ENCODE data around the gene USF3. TPM values are rescaled to one million over a fixed set of nuclear protein-coding genes. Genes with fewer than 3 reads are reported as not detected.

Gene USF3
- total RNA-seq, 2 donors from 2014 or later, result 18.0 to 19.4 TPM

GRCh38 chr3:113719294-113719693 is 22.9 kb upstream of the USF3 start:
- Mint-ChIP-seq H3K4me1 (ENCODE audit: low read depth in 2 of 2) (peaks cover 0 to 20% of the 10 kb centered on the region in 2 donors), H3K36me3 (peaks cover 19% of the 10 kb centered on the region), H3K27me3 (no peaks in the 10 kb centered on the region), H3K4me3 (no peak overlapping the region), H3K27ac (peak overlapping the region; percentile 56 to 77), H3K9me3 (no peaks in the 10 kb centered on the region)
- no peak for ATAC-seq
- DNase-seq (ENCODE audit: low spot score), result no peak

DNA sequence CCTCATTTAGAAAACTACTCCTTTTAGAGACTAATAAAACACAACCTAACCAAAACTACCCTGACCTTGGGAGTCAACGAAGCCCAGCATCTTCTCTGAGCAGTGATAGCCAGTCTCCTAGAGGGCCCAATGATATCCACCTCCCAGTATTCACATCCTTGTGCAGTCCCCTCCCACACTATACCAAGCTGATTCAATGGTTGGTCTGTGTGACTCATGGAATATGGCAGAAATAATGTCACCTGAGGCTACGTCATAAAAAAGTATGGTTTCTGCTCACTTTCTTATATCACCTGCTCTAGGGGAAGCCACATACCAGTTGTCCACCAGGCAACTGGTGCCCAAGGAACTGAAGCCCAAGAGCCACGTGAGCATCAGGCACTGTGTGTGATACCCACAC is 21.4 kb upstream of the USF3 start:
- no peak for ATAC-seq
- H3K27me3 Mint-ChIP-seq, result no peaks in the 10 kb centered on the region

DNA sequence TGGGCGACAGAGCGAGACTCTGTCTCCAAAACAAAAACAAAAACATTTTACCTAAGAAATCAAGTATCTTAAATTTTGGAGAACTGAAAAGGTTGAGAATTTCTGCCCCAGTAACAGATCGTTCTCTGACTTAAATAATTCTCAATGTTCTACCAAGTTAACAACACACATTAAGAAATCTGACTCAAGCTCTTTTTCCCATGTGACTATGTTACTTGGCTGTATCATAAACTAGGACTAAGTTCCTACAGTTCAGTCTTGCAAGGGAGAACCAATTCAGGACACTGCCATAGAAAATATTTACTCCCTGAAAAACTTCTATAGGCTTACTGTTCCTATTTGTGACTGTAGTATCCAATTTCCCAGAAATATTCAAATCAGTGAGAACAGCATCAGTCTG is 20.9 kb upstream of the USF3 start:
- no peak for ATAC-seq
- Mint-ChIP-seq H3K27me3 (no peaks in the 10 kb centered on the region), H3K36me3 (peaks cover 14% of the 10 kb centered on the region), H3K4me1 (ENCODE audit: low read depth in 2 of 2) (peaks cover 3 to 15% of the 10 kb centered on the region in 2 donors), H3K4me3 (no peak overlapping the region), H3K27ac (no peak overlapping the region), H3K9me3 (no peaks in the 10 kb centered on the region)
- DNase-seq (ENCODE audit: low spot score), result no peak

More for the DNA sequence above, 21.4 kb upstream of the USF3 start:
- H3K4me1 Mint-ChIP-seq (ENCODE audit: low read depth in 2 of 2), result peaks cover 0 to 16% of the 10 kb centered on the region in 2 donors
- H3K4me3 Mint-ChIP-seq, result no peak overlapping the region
- no peaks in the 10 kb centered on the region for H3K9me3 Mint-ChIP-seq
- no peak for DNase-seq (ENCODE audit: low spot score)
- peaks cover 15% of the 10 kb centered on the region for H3K36me3 Mint-ChIP-seq
- H3K27ac Mint-ChIP-seq, result no peak overlapping the region

DNA sequence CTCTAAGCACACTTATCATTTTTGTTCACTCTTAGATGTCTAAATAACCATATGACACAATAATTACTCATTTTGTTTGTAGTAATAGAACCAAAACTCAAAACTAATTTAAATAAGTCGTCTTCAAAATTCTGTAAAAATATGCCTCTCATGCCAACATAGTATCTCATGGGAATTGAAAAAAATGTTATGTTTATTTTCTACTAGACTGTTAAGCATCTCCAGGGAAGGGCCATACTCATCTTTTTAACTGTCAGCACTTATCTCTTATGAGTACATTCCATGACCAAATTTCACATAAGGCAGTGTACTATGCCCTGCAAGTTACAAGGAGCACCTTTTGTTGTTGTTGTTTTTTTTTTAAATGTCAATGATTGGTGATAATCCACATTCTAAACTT is 18.3 kb upstream of the USF3 start:
- DNase-seq (ENCODE audit: low spot score), result no peak
- Mint-ChIP-seq H3K9me3 (no peaks in the 10 kb centered on the region), H3K27ac (no peak overlapping the region), H3K4me3 (no peak overlapping the region), H3K27me3 (peaks cover 0 to 6% of the 10 kb centered on the region in 2 donors), H3K4me1 (ENCODE audit: low read depth in 2 of 2) (peaks cover 6% of the 10 kb centered on the region in 2 donors), H3K36me3 (peaks cover 5% of the 10 kb centered on the region)
- ATAC-seq, result no peak

DNA sequence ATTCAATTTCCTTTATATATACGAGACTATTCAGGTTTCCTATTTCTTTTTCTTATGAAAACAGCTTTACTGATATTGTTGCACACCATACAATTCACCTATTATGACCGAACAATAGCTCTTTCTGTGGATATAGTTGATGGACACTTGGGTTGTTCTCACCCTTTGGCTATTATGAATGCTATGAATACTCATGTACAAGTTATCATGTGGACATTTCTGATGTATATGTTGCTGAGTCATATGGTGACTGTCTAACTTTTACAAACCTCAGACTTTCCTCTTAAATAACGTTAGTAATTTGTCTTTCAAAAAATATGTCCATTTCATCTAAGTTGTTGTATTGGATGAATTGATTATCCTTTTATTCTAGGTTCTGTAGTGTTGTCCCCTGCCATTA is 15.7 kb upstream of the USF3 start:
- H3K9me3 Mint-ChIP-seq, result no peaks in the 10 kb centered on the region
- ATAC-seq (peak in 1 of 2 donors; percentile 53), DNase-seq (ENCODE audit: low spot score) (no peak)
- peaks cover 6% of the 10 kb centered on the region in 2 donors for H3K4me1 Mint-ChIP-seq (ENCODE audit: low read depth in 2 of 2)
- H3K36me3 Mint-ChIP-seq, result no peaks in the 10 kb centered on the region
- no peak overlapping the region for H3K4me3 Mint-ChIP-seq
- peak overlapping the region in 1 of 2 donors; percentile 7 for H3K27ac Mint-ChIP-seq
- H3K27me3 Mint-ChIP-seq, result peaks cover 3 to 14% of the 10 kb centered on the region in 2 donors

GRCh38 chr3:113707835-113708234 is 11.4 kb upstream of the USF3 start:
- DNase-seq (ENCODE audit: low spot score), result no peak
- no peak for ATAC-seq
- Mint-ChIP-seq H3K4me3 (no peak overlapping the region), H3K27ac (no peak overlapping the region), H3K36me3 (no peaks in the 10 kb centered on the region), H3K27me3 (peaks cover 3 to 14% of the 10 kb centered on the region in 2 donors), H3K4me1 (ENCODE audit: low read depth in 2 of 2) (peaks cover 6% of the 10 kb centered on the region in 2 donors), H3K9me3 (no peaks in the 10 kb centered on the region)

DNA sequence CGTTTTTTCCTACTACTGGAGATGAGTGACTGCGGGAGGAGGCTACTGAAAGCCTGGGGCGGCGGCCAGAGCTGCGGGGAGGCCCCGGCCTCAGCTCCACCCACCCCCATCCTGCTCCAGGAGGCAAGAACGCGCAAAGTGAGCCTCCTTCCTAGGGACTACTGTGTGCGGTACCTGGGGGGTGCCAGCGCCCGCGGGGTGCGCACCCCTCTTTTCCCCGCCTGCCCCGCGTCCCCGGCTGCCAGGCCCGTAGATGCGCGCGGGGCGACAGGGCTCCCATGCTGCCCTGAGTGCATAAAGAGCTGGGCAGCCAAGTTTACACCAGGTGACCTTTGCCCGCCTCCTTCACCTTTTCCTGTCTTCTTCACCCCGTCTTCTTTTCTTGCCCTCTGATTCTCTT is 2.5 kb upstream of the USF3 start:
- no peaks in the 10 kb centered on the region for H3K9me3 Mint-ChIP-seq
- DNase-seq (ENCODE audit: low spot score) (no peak), ATAC-seq (no peak)
- no peak overlapping the region for H3K4me3 Mint-ChIP-seq
- H3K4me1 Mint-ChIP-seq (ENCODE audit: low read depth in 2 of 2), result peaks cover 11 to 21% of the 10 kb centered on the region in 2 donors
- H3K27me3 Mint-ChIP-seq, result no peaks in the 10 kb centered on the region
- peaks cover 6% of the 10 kb centered on the region for H3K36me3 Mint-ChIP-seq
- H3K27ac Mint-ChIP-seq, result peak overlapping the region in 1 of 2 donors; percentile 75

GRCh38 chr3:113698213-113698742 is 1.8 kb upstream of the USF3 start:
- Mint-ChIP-seq H3K4me3 (no peak overlapping the region), H3K9me3 (no peaks in the 10 kb centered on the region), H3K27ac (peak overlapping the region in 1 of 2 donors; percentile 75), H3K36me3 (peaks cover 6% of the 10 kb centered on the region), H3K27me3 (no peaks in the 10 kb centered on the region), H3K4me1 (ENCODE audit: low read depth in 2 of 2) (peaks cover 16 to 26% of the 10 kb centered on the region in 2 donors)
- ATAC-seq (no peak), DNase-seq (ENCODE audit: low spot score) (no peak)

DNA sequence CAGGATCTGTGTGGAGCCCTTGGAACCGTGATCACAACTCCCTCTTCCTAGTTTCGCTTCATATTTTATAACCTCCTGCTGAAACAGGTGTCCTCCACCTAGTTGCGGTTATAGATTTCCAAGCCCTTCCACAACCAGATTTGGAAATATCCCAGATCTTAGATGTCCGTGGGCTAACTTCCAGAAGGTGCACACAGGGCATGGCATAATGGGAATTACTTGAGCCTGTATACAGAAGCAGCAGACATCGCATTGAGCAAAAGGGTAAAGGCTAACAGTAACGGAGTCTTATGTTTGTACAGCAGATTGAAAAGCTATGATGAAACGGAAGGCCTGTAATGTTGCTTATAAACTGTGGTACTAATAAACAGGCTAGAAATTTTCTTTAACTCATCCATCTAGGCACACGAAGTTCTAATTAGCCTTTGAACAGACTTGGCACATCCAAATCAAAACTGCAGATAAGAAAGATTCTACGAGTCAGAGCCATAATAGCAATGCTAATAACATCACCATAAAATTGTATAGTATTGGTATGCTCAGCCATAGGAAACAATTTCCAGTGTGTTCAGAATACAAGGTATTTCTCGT is 1.2 kb upstream of the USF3 start:
- no peaks in the 10 kb centered on the region for H3K27me3 Mint-ChIP-seq
- DNase-seq (ENCODE audit: low spot score), result no peak

GRCh38 chr3:113696658-113697499 is 437 bp upstream of the USF3 start:
- peak; percentile 99 for DNase-seq (ENCODE audit: low spot score)
- Mint-ChIP-seq H3K9me3 (no peaks in the 10 kb centered on the region), H3K27me3 (no peaks in the 10 kb centered on the region), H3K36me3 (peaks cover 6% of the 10 kb centered on the region), H3K4me3 (no peak overlapping the region), H3K4me1 (ENCODE audit: low read depth in 2 of 2) (peaks cover 19 to 28% of the 10 kb centered on the region in 2 donors), H3K27ac (no peak overlapping the region)
- ATAC-seq, result peak; percentile 93 to 96

More for the DNA sequence above, 1.2 kb upstream of the USF3 start:
- no peak for ATAC-seq
- Mint-ChIP-seq H3K4me3 (no peak overlapping the region), H3K36me3 (peaks cover 6% of the 10 kb centered on the region), H3K27ac (no peak overlapping the region), H3K9me3 (no peaks in the 10 kb centered on the region), H3K4me1 (ENCODE audit: low read depth in 2 of 2) (peaks cover 19 to 28% of the 10 kb centered on the region in 2 donors)

DNA sequence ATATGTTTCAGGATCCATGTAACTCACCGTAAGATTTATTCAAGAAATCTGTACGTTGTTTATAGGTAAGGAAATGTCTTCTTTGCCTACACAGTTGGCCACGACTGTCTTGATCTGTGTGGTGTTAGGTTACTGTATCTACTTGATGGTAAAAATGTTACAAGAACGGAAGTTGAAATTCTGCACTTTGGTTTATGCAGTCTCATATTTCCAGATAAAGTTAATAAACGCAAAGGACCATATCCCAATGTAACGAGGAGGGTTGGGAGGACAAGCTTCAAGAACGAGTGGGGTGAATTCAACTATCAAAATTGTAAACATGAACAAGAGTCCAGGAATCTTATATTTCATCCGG is 1.0 kb downstream of the USF3 start:
- peaks cover 19 to 28% of the 10 kb centered on the region in 2 donors for H3K4me1 Mint-ChIP-seq (ENCODE audit: low read depth in 2 of 2)
- ATAC-seq (no peak), DNase-seq (ENCODE audit: low spot score) (no peak)
- H3K27ac Mint-ChIP-seq, result peak overlapping the region; percentile 92
- no peaks in the 10 kb centered on the region for H3K9me3 Mint-ChIP-seq
- H3K27me3 Mint-ChIP-seq, result no peaks in the 10 kb centered on the region
- H3K4me3 Mint-ChIP-seq, result peak overlapping the region; percentile 99
- peaks cover 6% of the 10 kb centered on the region for H3K36me3 Mint-ChIP-seq

DNA sequence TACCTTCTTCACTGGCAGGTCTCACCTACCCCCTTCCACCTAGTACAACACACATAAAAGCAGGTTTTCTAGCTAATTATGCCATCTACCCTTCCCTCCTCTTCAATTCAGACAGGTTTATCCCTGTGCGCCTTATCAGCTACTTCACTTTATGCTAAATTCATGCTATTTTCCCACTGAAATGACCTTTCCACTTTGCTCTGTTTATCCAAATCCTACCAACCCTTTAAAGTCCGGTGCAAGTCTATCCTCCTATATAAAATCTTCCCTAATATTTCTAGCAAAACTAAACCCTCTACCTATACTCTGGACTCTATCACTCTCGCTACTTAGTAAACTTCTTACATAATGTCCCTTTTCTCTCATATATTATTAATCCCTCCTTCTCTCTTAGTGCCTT is 6.0 kb downstream of the USF3 start:
- H3K4me1 Mint-ChIP-seq (ENCODE audit: low read depth in 2 of 2), result peaks cover 16 to 18% of the 10 kb centered on the region in 2 donors
- no peak for ATAC-seq
- no peaks in the 10 kb centered on the region for H3K9me3 Mint-ChIP-seq

GRCh38 chr3:113685956-113686721 is 10.3 kb downstream of the USF3 start:
- Mint-ChIP-seq H3K9me3 (peaks cover 3% of the 10 kb centered on the region), H3K27ac (no peak overlapping the region), H3K36me3 (peaks cover 13% of the 10 kb centered on the region), H3K4me3 (no peak overlapping the region), H3K4me1 (ENCODE audit: low read depth in 2 of 2) (peaks cover 3 to 12% of the 10 kb centered on the region in 2 donors), H3K27me3 (no peaks in the 10 kb centered on the region)
- no peak for ATAC-seq
- DNase-seq (ENCODE audit: low spot score), result no peak

More for the DNA sequence above, 6.0 kb downstream of the USF3 start:
- Mint-ChIP-seq H3K27me3 (no peaks in the 10 kb centered on the region), H3K4me3 (no peak overlapping the region), H3K27ac (no peak overlapping the region), H3K36me3 (peaks cover under 1% of the 10 kb centered on the region)
- no peak for DNase-seq (ENCODE audit: low spot score)

Measured in natural killer cell treated with Interleukin-12 subunit alpha and Interleukin-12 subunit beta and Interleukin-15 and Interleukin-18, amount 100 ng/mL, for 72 hours (primary cell).